Measurements from ENCODE around the gene OR13C2.
A peak's percentile ranks its signal among the peaks of the same experiment; 100 is the strongest.
"Not testable (repeated sequence)": the region's sequence is repeated elsewhere in the genome, so short reads cannot be mapped to it uniquely, and the experiment has no call there.

Gene OR13C2

DNA sequence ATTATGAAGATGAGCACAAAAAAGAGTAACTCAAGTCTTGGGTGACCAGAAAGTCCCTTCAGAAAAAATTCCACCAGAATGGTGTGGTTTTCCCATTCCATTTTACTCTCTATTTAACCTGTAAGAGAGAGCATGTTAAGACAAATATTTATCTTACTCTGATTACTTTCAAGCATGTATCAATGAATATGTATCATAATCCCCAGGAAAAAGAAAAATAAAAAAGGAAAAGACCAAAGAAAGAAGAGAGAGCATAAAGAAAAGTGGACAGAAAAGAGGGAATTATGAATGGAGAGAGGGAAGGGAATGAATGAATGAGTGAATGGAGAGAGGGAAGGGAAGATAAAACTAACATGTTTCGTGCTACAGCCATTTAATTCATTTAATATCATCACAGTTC is at the start of gene OR13C2:
Gene OR13C2, minus strand, starts transcription at position 101 of the 400 bp plus-strand sequence. Its CDS starts 0 bp downstream, at position 101.
- not testable (repeated sequence) for FAIRE-seq

DNA sequence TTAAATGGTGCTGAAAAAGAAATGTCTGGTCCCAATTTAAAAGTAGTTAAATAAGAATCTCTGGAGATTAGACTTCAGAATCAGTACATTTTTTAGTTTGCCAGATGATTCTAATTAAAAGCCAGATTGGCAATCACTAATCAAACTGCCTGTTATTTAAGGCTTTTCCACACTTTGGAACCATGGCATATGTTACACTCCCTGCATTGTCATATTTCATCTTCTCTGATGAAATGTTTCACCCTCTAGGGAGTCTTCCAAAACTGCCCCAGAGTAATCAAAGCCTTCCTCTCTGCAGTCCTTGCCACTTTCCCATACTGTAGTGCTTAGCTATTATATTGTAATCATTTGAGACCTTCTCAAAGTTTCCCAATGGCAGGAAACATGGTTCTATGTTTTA is 30.0 kb upstream of the OR13C2 start:
- FAIRE-seq = no peak

- FAIRE-seq = no peak
These were observed 28.6 kb upstream of the OR13C2 start for GRCh38 chr9:104633976-104634520.

- not testable (repeated sequence) for FAIRE-seq
These were observed 20.5 kb upstream of the OR13C2 start for GRCh38 chr9:104625964-104626363.

- FAIRE-seq = no peak
These were observed 12.7 kb upstream of the OR13C2 start, which contains the start of gene OR13C9 for GRCh38 chr9:104618104-104618503. Gene OR13C9 (minus strand): TSS chr9:104618204. CDS start chr9:104618204, 0 bp downstream.

GRCh38 chr9:104617418-104617817 is 12.0 kb upstream of the OR13C2 start:
- FAIRE-seq = no peak

- no peak for FAIRE-seq
These were observed 5.8 kb upstream of the OR13C2 start for GRCh38 chr9:104611213-104611612.

DNA sequence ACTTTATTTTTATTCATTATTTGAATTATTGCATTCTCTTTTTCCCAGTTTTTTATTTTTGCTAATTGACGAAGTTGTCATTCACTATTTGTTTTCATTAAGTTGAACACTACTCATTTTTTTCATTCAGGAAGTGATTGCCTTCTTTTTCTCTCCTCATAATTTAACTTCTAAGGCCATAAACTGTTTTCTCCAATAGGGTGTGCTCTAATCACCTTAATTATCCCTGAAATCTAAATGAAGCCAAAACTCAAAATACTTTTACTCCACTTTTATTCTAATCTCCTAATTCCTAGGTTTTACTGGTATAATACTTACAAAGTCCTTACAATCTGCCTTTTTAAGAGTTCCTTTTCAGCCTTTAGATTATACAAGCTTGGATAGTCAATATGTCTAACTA is 2.9 kb upstream of the OR13C2 start:
- no peak for FAIRE-seq

DNA sequence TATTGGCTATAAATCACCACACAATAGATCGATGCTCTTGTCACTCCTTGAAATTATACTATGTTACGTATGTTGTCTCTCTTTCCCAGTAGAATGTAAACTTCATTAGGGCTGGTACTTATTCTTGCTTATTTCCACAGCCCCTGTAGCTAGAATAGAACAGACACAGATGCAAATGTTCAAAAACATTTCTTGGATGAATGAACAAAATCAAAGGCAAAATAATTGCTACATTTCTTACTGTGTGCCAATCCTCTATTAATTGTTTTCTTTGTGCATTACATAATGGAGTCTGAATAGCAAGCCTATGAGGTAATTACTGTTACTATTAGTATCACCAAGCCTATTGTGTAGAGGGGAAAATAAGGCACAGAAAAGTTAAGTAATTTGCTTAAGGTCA is 725 bp upstream of the OR13C2 start:
- no peak for FAIRE-seq

GRCh38 chr9:104604801-104605200 is 626 bp downstream of the OR13C2 start:
- no peak for FAIRE-seq

DNA sequence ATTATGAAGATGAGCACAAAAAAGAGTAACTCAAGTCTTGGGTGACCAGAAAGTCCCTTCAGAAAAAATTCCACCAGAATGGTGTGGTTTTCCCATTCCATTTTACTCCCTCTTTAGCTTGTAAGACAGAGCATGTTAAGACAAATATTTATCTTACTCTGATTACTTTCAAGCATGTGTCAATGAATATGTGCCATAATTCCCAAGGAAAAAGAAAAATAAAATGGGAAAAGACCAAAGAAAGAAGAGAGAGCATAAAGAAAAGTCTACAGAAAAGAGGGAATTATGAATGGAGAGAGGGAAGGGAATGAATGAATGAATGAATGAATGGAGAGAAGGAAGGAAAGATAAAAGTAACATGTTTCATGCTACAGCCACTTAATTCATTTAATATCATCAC is 6.1 kb downstream of the OR13C2 start, which contains the start of gene OR13C5:
Gene OR13C5, minus strand, starts transcription at position 101 of the 400 bp plus-strand sequence. Its CDS starts 0 bp downstream, at position 101.
- not testable (repeated sequence) for FAIRE-seq

DNA sequence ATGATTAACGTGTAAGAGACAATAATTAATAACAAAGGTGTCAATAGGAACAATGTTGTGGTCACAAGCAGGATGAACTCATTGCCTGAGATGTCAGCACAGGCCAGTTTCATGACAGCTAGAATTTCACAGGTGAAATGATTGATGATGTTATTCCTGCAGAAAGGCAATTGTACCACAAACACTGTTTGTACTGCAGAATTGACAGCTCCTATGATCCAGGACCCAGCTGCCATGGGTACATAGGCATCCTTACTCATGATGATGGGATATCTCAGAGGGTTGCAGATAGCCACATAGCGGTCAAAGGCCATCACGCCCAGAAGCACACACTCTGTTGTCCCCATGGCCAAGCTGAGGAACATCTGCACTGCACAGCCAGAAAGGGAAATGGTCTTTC is 6.7 kb downstream of the OR13C2 start:
- FAIRE-seq = not testable (repeated sequence)

- no peak for FAIRE-seq
These were observed 15.8 kb downstream of the OR13C2 start for GRCh38 chr9:104589626-104590025.

- no peak for FAIRE-seq
These were observed 18.8 kb downstream of the OR13C2 start for GRCh38 chr9:104586496-104587180.

- no peak for FAIRE-seq
These were observed 24.9 kb downstream of the OR13C2 start for GRCh38 chr9:104580562-104580961.

- FAIRE-seq = no peak
These were observed 28.2 kb downstream of the OR13C2 start for GRCh38 chr9:104577263-104577662.

- peak; percentile 17 for FAIRE-seq
These were observed 30.0 kb downstream of the OR13C2 start for GRCh38 chr9:104575456-104575855.

DNA sequence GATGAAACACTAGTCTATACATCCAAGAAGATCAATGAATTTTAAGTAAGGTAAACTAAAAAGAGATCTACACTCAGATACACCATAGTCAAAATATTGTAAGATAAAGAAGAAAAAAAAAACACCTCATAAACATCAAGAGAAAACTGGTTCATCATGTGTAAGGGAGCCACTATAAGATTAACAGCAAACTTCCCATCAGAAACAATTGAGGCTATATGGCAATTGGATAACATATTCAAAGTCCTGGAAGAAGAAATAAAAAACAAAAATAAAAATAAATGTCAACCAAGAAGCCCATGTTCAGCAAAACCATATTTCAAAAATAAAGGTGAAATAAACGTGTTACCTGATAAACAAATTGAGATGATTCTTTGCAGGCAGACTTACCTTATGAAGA is 32.8 kb downstream of the OR13C2 start:
- no peak for FAIRE-seq

DNA sequence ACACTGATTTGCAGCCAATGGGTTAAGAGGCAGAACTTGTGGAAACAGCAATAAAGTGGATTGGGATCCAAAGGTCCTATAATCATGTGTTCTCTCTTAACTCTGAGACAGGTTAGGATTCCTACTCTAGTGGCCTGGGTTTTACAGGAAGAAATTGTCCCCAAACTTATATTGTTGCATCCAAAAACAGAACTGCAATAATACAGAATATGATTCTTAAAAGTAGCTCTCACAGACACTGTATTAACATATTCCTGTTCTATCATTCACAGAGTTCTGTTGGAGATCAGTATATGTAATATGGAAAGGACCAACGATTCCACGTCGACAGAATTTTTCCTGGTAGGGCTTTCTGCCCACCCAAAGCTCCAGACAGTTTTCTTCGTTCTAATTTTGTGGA is 36.6 kb downstream of the OR13C2 start, which contains the start of gene OR13C8:
Gene OR13C8, plus strand, starts transcription at position 301 of the 400 bp plus-strand sequence. Its CDS starts 0 bp downstream, at position 301.
- FAIRE-seq = no peak

DNA sequence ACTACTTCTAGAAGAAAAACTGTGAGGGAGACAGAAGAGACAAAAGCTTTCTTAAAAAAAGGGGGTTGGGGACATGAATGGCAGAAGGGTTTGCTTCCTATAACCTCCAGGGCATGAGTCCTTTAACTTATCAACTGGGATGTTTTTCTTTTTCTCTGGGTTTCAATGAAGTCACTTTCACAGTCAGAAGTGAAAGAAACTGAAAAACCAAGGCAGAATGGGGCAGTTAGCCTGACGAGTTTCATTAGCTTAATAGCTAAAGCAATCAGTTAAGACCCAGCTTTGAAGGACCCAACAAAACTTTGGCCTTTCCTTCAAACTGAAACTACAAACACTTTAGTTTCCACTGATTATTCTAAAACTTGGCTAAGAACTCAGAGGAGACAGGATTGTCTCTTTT is 41.1 kb downstream of the OR13C2 start:
- no peak for FAIRE-seq

DNA sequence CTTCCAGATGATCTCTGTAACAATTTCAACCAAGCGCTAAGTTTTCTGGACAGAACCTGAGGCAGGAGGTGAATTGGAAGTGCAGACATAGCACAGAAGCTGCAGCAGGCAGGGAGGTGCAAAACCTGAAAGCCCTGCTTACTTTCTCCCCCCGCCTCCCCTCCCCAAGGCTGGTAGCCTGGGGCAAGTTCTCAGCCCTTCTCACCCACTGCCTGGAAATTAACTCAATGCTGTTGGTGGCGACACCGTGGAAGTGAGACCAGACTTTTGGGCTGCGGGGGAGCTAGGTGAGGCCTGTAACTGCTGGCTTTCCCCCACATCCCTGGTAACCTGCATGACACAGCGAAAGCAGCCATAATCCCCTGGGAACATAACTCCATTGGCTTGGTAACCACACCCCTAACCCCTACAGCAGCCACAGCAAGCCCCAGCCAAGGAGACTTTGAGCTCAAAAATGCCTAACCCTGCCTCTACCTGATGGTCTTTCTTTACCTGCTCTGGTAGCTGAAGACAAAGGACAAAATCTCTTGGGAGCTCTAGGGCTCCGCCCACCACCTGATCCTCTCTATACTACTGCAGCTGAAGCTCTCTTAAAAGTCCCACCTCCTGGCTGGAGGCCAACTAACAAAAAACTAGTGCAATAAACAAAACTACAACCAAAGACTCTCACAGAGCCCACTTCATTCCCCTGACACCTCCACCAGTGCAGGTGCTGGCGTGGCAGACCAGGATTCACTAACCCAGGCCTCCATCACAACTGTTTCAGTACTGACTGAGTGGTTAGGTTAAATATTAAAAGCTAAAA is 48.4 kb downstream of the OR13C2 start:
- no peak for FAIRE-seq

DNA sequence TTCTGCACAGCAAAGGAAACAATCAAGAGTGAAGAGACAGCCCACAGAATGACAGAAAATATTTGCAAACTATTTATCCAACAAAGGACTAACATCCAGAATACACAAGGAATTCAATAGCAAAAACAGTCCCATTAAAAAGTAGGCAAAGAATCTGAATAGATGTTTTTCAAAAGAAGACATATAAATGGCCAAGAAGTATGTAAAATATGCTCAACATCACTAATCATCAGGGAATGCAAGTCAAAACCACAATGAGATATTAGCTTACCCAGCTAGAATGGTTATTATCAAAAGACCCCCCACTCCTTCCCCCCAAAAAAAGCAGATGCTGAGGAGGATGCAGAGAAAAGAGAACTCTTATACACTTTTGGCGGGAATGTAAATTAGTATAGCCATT is 49.9 kb downstream of the OR13C2 start:
- FAIRE-seq = no peak
